SU-DHL-6 (cell line): ENCODE measurements around the gene SEH1L.

Experiments used
- H2AFZ ChIP-seq: fragments of 200-600 bp; sonication (generic); 2 replicates; pipeline ENCODE4 v1.6.1; 2014; ENCODE audit warnings: low read depth, mild to moderate bottlenecking, moderate library complexity, mixed read lengths, antibody characterized with exemption, low read length; ENCODE audit not compliant: severe bottlenecking
- H3F3A ChIP-seq: fragments of 200-600 bp; shearing (Covaris generic); 2 replicates; pipeline ENCODE4 v1.6.0; 2016; ENCODE audit warnings: antibody characterized with exemption, mild to moderate bottlenecking; ENCODE audit not compliant: insufficient read depth
- H3K27ac ChIP-seq: fragments of 200-600 bp; sonication (generic); 2 replicates; pipeline ENCODE4 v1.5.1; 2016; ENCODE audit warnings: low read depth, mild to moderate bottlenecking, low read length, moderate library complexity, mixed read lengths
- H3K27me3 ChIP-seq: fragments of 200-600 bp; sonication (generic), shearing (Covaris generic); 2 replicates; pipeline ENCODE4 v1.6.0; 2014; ENCODE audit warnings: mild to moderate bottlenecking, low read length
- H3K36me3 ChIP-seq: fragments of 200-600 bp; sonication (generic); 2 replicates; pipeline ENCODE4 v1.6.1; 2014; ENCODE audit warnings: mild to moderate bottlenecking, low read length, mixed read lengths
- H3K4me2 ChIP-seq: fragments of 300-600, 200-600 bp; shearing (Covaris generic), sonication (generic); 2 replicates; pipeline ENCODE4 v1.6.0; 2014; ENCODE audit warnings: low read length, low read depth, mild to moderate bottlenecking; ENCODE audit not compliant: poor library complexity, severe bottlenecking
- H3K4me3 ChIP-seq: fragments of 200-600 bp; sonication (generic); 2 replicates; pipeline ENCODE4 v1.5.1; 2014; ENCODE audit warnings: antibody characterized with exemption, low read length, mild to moderate bottlenecking, mixed read lengths; ENCODE audit not compliant: insufficient read depth, poor library complexity, severe bottlenecking
- H3K79me2 ChIP-seq: fragments of 200-600 bp; sonication (generic); 2 replicates; pipeline ENCODE4 v1.6.1; 2014; ENCODE audit warnings: mild to moderate bottlenecking, low read length, moderate library complexity; ENCODE audit not compliant: insufficient read depth
- H3K9ac ChIP-seq: fragments of 200-600 bp; sonication (generic); 2 replicates; pipeline ENCODE4 v1.7.0; 2014; ENCODE audit warnings: mild to moderate bottlenecking, low read length
- H3K9me2 ChIP-seq: fragments of 200-600 bp; sonication (generic); replicated peaks from 2 replicates; pipeline ENCODE4 v1.6.1; 2014; ENCODE audit warnings: low read length; ENCODE audit not compliant: insufficient read depth
- H3K9me3 ChIP-seq: fragments of 200-600 bp; sonication (generic); 2 replicates; pipeline ENCODE4 v1.6.1; 2014; ENCODE audit warnings: low read length, mixed read lengths; ENCODE audit not compliant: insufficient read depth
- H4K20me1 ChIP-seq: fragments of 200-600 bp; sonication (generic); 2 replicates; pipeline ENCODE4 v1.6.1; 2014; ENCODE audit warnings: low read depth, mild to moderate bottlenecking, antibody characterized with exemption, low read length, moderate library complexity, mixed read lengths
- EZH2phosphoT487 ChIP-seq: fragments of 200-600 bp; sonication (generic), shearing (Covaris generic); conservative IDR thresholded peaks from 2 replicates; pipeline ENCODE4 v1.6.1; 2018; ENCODE audit warnings: mild to moderate bottlenecking, antibody characterized with exemption, low read length, moderate library complexity, mixed read lengths
- TF ChIP-seq, protein P1 (sequence below): fragments of 200-600 bp; sonication (generic); IDR thresholded peaks from one replicate; pipeline ENCODE4 v1.5.1; 2017; ENCODE audit warnings: antibody characterized with exemption, mild to moderate bottlenecking, low read length, moderate library complexity; ENCODE audit not compliant: insufficient read depth, poor library complexity, severe bottlenecking

SEH1L gene

DNA sequence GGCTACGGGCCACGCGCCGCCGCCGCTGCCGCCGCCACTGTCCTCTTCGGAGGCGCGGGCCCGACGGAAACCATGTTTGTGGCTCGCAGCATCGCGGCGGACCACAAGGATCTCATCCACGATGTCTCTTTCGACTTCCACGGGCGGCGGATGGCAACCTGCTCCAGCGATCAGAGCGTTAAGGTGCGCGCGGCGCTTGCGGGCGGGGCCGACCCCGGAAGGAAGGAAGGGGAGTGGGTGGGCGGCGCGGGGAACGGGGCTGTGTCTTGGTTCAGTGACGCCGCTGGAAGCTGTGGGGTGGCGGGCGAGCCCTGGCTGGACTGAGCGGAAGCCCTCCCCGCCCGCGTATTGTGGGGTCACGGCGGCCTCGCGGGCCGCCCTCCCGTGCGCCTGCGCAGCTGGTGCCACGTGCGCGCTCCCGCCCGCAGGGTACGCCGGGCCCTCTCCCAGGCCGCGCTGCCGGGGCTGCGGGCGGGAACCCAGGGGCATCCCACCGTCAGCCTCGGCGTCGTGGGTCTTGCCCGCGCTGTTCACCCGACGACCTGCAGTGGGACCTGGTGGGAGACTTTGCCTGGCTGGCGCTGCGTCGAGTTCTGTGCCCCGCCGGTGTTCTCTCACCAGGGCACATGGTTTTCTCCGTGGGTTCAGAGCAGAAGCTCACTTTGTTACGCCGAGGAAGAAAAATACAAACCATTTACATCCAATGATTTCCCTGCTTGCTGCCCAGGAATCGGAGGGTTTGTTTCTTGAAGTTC lies 416 bp downstream of the SEH1L start:
- peak overlapping the region; percentile 84 for H3K9ac ChIP-seq
- H3K4me3 ChIP-seq: peak overlapping the region; percentile 74
- peak overlapping the region; percentile 97 for H3K27ac ChIP-seq
- H3K36me3 ChIP-seq: peaks cover 3% of the 10 kb centered on the region; the same call in 1 of the 2 replicates
- H3K4me2 ChIP-seq: peak overlapping the region; percentile 92
- no peaks in the 10 kb centered on the region for H3K9me3 ChIP-seq
- no peaks in the 10 kb centered on the region for H4K20me1 ChIP-seq
- no peaks in the 10 kb centered on the region for H3K9me2 ChIP-seq
- H2AFZ ChIP-seq: peak overlapping the region; percentile 81
- TF ChIP-seq, protein P1, sequence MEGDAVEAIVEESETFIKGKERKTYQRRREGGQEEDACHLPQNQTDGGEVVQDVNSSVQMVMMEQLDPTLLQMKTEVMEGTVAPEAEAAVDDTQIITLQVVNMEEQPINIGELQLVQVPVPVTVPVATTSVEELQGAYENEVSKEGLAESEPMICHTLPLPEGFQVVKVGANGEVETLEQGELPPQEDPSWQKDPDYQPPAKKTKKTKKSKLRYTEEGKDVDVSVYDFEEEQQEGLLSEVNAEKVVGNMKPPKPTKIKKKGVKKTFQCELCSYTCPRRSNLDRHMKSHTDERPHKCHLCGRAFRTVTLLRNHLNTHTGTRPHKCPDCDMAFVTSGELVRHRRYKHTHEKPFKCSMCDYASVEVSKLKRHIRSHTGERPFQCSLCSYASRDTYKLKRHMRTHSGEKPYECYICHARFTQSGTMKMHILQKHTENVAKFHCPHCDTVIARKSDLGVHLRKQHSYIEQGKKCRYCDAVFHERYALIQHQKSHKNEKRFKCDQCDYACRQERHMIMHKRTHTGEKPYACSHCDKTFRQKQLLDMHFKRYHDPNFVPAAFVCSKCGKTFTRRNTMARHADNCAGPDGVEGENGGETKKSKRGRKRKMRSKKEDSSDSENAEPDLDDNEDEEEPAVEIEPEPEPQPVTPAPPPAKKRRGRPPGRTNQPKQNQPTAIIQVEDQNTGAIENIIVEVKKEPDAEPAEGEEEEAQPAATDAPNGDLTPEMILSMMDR: no peak
- TF ChIP-seq EZH2phosphoT487: no peak
- H3K79me2 ChIP-seq: peaks cover 47% of the 10 kb centered on the region
- H3K27me3 ChIP-seq: no peaks in the 10 kb centered on the region
- peaks cover 3% of the 10 kb centered on the region; the same call in 1 of the 2 replicates for H3F3A ChIP-seq

DNA sequence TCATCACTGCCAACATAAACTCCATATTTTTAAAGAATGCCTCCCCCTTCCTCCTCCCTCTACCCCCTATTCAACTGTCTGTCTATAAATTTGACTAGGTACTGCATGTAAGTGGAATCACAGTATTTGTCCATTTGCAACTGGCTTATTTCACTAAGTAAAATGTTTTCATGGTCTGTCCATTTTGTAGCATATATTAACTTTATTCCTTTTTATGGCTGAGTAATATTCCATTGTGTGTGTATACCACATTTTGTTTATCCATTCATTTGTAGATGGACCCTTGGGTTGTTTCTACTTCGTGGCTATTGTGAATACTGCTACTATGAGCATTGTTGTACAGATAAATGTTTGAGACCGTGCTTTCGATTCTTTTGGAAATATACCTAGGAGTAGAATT lies 10.7 kb downstream of the SEH1L start:
- Histone ChIP-seq H3K9me3 (no peaks in the 10 kb centered on the region), H3K36me3 (peaks cover 22% of the 10 kb centered on the region), H3K9me2 (no peaks in the 10 kb centered on the region), H3K27me3 (no peaks in the 10 kb centered on the region), H3K27ac (no peak overlapping the region), H4K20me1 (no peaks in the 10 kb centered on the region), H3K4me3 (no peak overlapping the region), H3K79me2 (peaks cover 47% of the 10 kb centered on the region), H2AFZ (no peak overlapping the region), H3K4me2 (no peak overlapping the region), H3F3A (no peaks in the 10 kb centered on the region), H3K9ac (no peak overlapping the region)
- TF ChIP-seq, protein P1: no peak
- no peak for TF ChIP-seq EZH2phosphoT487

DNA sequence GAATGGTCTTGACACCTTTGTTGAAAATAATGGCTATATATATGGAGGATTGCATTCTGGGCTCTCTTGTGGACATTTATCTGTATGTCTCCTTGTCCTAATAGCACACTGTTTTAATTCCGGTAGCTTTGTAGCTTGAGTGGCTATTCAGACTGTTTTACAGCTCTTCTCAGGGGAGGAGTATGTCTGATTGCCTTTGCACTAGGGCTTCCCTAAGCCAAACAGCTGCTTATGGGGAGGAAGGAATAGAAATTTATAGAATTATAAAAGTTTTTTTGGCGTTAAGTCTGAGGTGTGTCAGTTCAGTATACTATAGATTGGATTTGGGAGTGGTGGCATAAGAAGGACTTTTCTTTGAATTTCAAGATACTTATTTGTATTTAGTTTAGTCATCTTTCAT lies 12.6 kb downstream of the SEH1L start:
- H3K9me3 ChIP-seq: no peaks in the 10 kb centered on the region
- peaks cover 21% of the 10 kb centered on the region for H3K36me3 ChIP-seq
- no peak overlapping the region for H3K4me3 ChIP-seq
- no peaks in the 10 kb centered on the region for H3K27me3 ChIP-seq
- no peaks in the 10 kb centered on the region for H4K20me1 ChIP-seq
- H2AFZ ChIP-seq: no peak overlapping the region
- no peaks in the 10 kb centered on the region for H3K9me2 ChIP-seq
- no peak overlapping the region for H3K4me2 ChIP-seq
- H3K9ac ChIP-seq: no peak overlapping the region
- peaks cover 35% of the 10 kb centered on the region for H3K79me2 ChIP-seq
- H3K27ac ChIP-seq: no peak overlapping the region
- TF ChIP-seq, protein P1: no peak
- no peak for TF ChIP-seq EZH2phosphoT487
- H3F3A ChIP-seq: no peaks in the 10 kb centered on the region
